Bronchial epithelial cell (primary cell): ENCODE data around the gene MBNL2. TPM values are rescaled to one million over a fixed set of nuclear protein-coding genes. Genes with fewer than 3 reads are reported as not detected.
A peak's percentile ranks its signal among the peaks of the same experiment; 100 is the strongest.

Source experiments
- DNase-seq: peaks from one replicate; pipeline ENCODE4 v3.0.0-alpha.2; 2010; ENCODE audit warnings: low read depth
- FAIRE-seq: peaks from 2 replicates; lab custom pipeline; 2011; peaks lifted over from hg19 to GRCh38; lab: Jason Lieb, UNC
- H3K27me3 ChIP-seq: 2 replicates; pipeline ENCODE4 v1.5.1; 2011; ENCODE audit warnings: low read length; ENCODE audit not compliant: control insufficient read depth, insufficient read depth
- H3K36me3 ChIP-seq: 2 replicates; pipeline ENCODE4 v1.5.1; 2011; ENCODE audit warnings: low read length; ENCODE audit not compliant: control insufficient read depth, insufficient read depth
- H3K4me3 ChIP-seq: 2 replicates; pipeline ENCODE4 v1.5.1; 2011; ENCODE audit warnings: mild to moderate bottlenecking, low read depth, low read length, control low read depth
- total RNA-seq: library from RNA; depleted of rRNA; stranded (reverse); fragments of >200 nt; gene quantifications from 2 replicates; pipeline ENCODE4 v1.2.1, GENCODE V29; 2014
- TF ChIP-seq, protein P1 (sequence below): IDR thresholded peaks from 2 replicates; pipeline ENCODE4 v1.5.1; 2011; ENCODE audit warnings: mild to moderate bottlenecking, moderate library complexity, low read length, control low read depth, inconsistent platforms; ENCODE audit not compliant: insufficient read depth, severe bottlenecking

The MBNL2 gene
- total RNA-seq, 1 donor from 2014 or later: 12.4 TPM

- H3K4me3 ChIP-seq: no peak overlapping the region
- TF ChIP-seq, protein P1, sequence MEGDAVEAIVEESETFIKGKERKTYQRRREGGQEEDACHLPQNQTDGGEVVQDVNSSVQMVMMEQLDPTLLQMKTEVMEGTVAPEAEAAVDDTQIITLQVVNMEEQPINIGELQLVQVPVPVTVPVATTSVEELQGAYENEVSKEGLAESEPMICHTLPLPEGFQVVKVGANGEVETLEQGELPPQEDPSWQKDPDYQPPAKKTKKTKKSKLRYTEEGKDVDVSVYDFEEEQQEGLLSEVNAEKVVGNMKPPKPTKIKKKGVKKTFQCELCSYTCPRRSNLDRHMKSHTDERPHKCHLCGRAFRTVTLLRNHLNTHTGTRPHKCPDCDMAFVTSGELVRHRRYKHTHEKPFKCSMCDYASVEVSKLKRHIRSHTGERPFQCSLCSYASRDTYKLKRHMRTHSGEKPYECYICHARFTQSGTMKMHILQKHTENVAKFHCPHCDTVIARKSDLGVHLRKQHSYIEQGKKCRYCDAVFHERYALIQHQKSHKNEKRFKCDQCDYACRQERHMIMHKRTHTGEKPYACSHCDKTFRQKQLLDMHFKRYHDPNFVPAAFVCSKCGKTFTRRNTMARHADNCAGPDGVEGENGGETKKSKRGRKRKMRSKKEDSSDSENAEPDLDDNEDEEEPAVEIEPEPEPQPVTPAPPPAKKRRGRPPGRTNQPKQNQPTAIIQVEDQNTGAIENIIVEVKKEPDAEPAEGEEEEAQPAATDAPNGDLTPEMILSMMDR: no peak
- peaks cover 3% of the 10 kb centered on the region for H3K36me3 ChIP-seq
- FAIRE-seq: peak; percentile 55
- DNase-seq: no peak
- H3K27me3 ChIP-seq: no peaks in the 10 kb centered on the region
Measured at GRCh38 chr13:97338571-97338970, 116.4 kb downstream of the MBNL2 start.

- DNase-seq (no peak), FAIRE-seq (peak; percentile 13)
- peaks cover 3% of the 10 kb centered on the region for H3K36me3 ChIP-seq
- TF ChIP-seq, protein P1: no peak
- H3K4me3 ChIP-seq: no peak overlapping the region
- no peaks in the 10 kb centered on the region for H3K27me3 ChIP-seq
Measured at GRCh38 chr13:97339019-97339987, 117.2 kb downstream of the MBNL2 start.

- no peak for DNase-seq
- H3K36me3 ChIP-seq: peaks cover 5% of the 10 kb centered on the region
- TF ChIP-seq, protein P1: no peak
- no peak overlapping the region for H3K4me3 ChIP-seq
- no peak for FAIRE-seq
- H3K27me3 ChIP-seq: no peaks in the 10 kb centered on the region
Measured at GRCh38 chr13:97339988-97340749, 118.0 kb downstream of the MBNL2 start.

GRCh38 chr13:97341135-97341534 is 119.0 kb downstream of the MBNL2 start:
- TF ChIP-seq, protein P1: no peak
- no peaks in the 10 kb centered on the region for H3K27me3 ChIP-seq
- H3K4me3 ChIP-seq: no peak overlapping the region
- H3K36me3 ChIP-seq: peaks cover 5% of the 10 kb centered on the region
- FAIRE-seq (no peak), DNase-seq (no peak)

DNA sequence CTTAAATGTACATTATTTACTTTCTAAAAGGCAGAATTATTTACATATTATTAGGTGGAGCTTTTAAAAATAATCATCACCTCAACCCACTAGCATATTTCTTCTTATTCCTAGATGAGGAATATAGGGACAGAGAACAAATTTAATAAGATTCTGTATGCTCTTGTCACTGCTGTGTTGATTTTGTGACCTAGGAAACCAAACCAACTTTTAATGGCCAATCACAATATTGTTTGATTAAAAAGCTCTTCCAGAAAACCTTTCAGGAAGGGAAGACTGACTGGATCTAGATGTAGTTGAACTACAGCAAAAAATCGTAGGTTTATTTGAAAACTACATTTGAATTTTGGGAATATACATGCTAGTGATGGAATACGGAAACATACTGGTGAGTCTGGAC is 120.0 kb downstream of the MBNL2 start:
- DNase-seq (no peak), FAIRE-seq (no peak)
- Histone ChIP-seq H3K36me3 (peaks cover 5% of the 10 kb centered on the region), H3K27me3 (no peaks in the 10 kb centered on the region), H3K4me3 (no peak overlapping the region)
- TF ChIP-seq, protein P1: no peak
